Neutrophil (primary cell): ENCODE results near the gene CEP131.

Source experiments
- H3K27ac ChIP-seq: fragments of 200-600 bp; sonication (generic); 2 replicates; pipeline ENCODE4 v1.5.1; 2016; ENCODE audit warnings: mild to moderate bottlenecking, moderate library complexity
- H3K27me3 ChIP-seq: fragments of 200-600 bp; sonication (generic); 2 replicates; pipeline ENCODE4 v1.6.0; 2016; ENCODE audit warnings: mild to moderate bottlenecking
- H3K36me3 ChIP-seq: fragments of 200-600 bp; sonication (generic); 2 replicates; pipeline ENCODE4 v1.5.1; 2017
- H3K4me1 ChIP-seq, 2 experiments: fragments of 200-600 bp in 1 of 2; sonication (generic) in 1 of 2; 1 replicate in 1 of 2; 2 replicates in 1 of 2; pipeline versions ENCODE4 v1.5.1 to v1.6.1; 2013 to 2016; ENCODE audit warnings: low read depth in 1 of 2, low read length in 1 of 2, mild to moderate bottlenecking in 1 of 2, moderate library complexity in 1 of 2; ENCODE audit not compliant: control insufficient read depth in 1 of 2, insufficient read depth in 1 of 2
- H3K4me3 ChIP-seq, 2 experiments: fragments of 200-600 bp in 1 of 2; sonication (generic) in 1 of 2; 1 replicate in 1 of 2; 2 replicates in 1 of 2; pipeline ENCODE4 v1.5.1; 2013 to 2016; ENCODE audit warnings: low read depth in 1 of 2, low read length in 1 of 2, mild to moderate bottlenecking in 1 of 2, moderate library complexity in 1 of 2
- H3K9me3 ChIP-seq: fragments of 200-600 bp; sonication (generic); 2 replicates; pipeline ENCODE4 v1.5.1; 2016
- CTCF ChIP-seq: fragments of 200-600 bp; sonication (generic); IDR thresholded peaks from 2 replicates; pipeline ENCODE4 v1.5.1; 2016; ENCODE audit warnings: antibody characterized with exemption

The CEP131 gene

GRCh38 chr17:81206166-81206565 lies 16.6 kb downstream of the CEP131 start:
- H3K9me3 ChIP-seq = no peaks in the 10 kb centered on the region
- no peaks in the 10 kb centered on the region for H3K4me1 ChIP-seq
- no peaks in the 10 kb centered on the region for H3K27me3 ChIP-seq
- no peak for TF ChIP-seq CTCF
- no peak overlapping the region for H3K4me3 ChIP-seq
- peaks cover 6% of the 10 kb centered on the region for H3K36me3 ChIP-seq
- H3K27ac ChIP-seq = no peak overlapping the region

DNA sequence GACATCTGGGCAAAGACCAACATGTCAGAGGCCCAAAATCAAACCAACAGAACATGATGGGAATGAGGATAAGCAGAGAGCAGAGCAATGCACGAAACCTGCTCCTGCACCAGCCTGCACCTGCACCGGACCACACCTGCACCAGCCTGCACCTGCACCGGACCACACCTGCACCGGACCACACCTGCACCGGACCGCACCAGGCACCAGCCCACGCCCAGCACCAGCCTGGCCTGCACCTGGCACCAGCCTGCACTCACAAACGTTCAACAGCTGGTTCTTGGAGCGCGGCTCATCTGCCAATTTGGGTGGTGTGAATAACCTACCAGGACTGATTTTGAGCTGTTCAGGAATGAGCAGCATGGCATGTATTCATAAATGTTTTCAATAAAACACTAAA lies 18.2 kb downstream of the CEP131 start:
- no peaks in the 10 kb centered on the region for H3K9me3 ChIP-seq
- peaks cover 0 to 3% of the 10 kb centered on the region in 2 experiments for H3K4me1 ChIP-seq
- no peak overlapping the region for H3K4me3 ChIP-seq
- TF ChIP-seq CTCF = no peak
- no peaks in the 10 kb centered on the region for H3K27me3 ChIP-seq
- peaks cover 6% of the 10 kb centered on the region for H3K36me3 ChIP-seq
- no peak overlapping the region for H3K27ac ChIP-seq

DNA sequence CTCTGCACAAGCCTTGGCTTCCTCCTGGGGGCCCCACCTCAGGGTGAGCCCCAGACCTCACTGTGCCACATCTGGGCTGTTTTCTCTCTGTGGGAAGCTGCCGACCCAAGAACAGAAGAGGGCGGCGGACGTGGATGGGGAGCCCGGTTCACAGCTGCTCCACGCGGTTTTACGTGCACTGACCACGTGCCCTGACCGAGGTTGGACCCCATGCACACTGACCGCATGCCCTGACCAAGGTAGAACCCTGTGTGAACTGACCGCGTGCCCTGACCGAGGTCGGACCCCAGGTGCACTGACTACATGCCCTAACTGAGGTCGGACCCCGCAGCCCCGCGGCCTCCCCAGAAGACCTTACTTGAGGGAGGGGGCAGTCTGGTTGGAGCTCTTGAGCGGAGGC lies 19.6 kb downstream of the CEP131 start:
- H3K27ac ChIP-seq = no peak overlapping the region
- H3K9me3 ChIP-seq = no peaks in the 10 kb centered on the region
- peaks cover 0 to 3% of the 10 kb centered on the region in 2 experiments for H3K4me1 ChIP-seq
- TF ChIP-seq CTCF = no peak
- H3K4me3 ChIP-seq = no peak overlapping the region
- H3K27me3 ChIP-seq = no peaks in the 10 kb centered on the region
- H3K36me3 ChIP-seq = peaks cover 20% of the 10 kb centered on the region

GRCh38 chr17:81202318-81202717 lies 20.4 kb downstream of the CEP131 start:
- no peak for TF ChIP-seq CTCF
- Histone ChIP-seq H3K4me3 (no peak overlapping the region), H3K36me3 (peaks cover 21% of the 10 kb centered on the region), H3K27ac (no peak overlapping the region), H3K9me3 (no peaks in the 10 kb centered on the region), H3K27me3 (no peaks in the 10 kb centered on the region), H3K4me1 (peaks cover 0 to 3% of the 10 kb centered on the region in 2 experiments)

GRCh38 chr17:81200695-81201580 lies 21.8 kb downstream of the CEP131 start:
- Histone ChIP-seq H3K4me3 (no peak overlapping the region), H3K9me3 (no peaks in the 10 kb centered on the region), H3K27ac (no peak overlapping the region), H3K36me3 (peaks cover 32% of the 10 kb centered on the region), H3K27me3 (no peaks in the 10 kb centered on the region), H3K4me1 (peaks cover 0 to 3% of the 10 kb centered on the region in 2 experiments)
- TF ChIP-seq CTCF = peak; percentile 64
